Muscle layer of colon (tissue), 2 donors: Measurements from ENCODE around the gene FRMD1.

Source experiments
- H3K27ac ChIP-seq: one replicate; pipeline ENCODE4 v1.7.0; 2013; ENCODE audit warnings: low read depth, mild to moderate bottlenecking, low read length, moderate library complexity
- H3K27me3 ChIP-seq, 2 donors: one replicate each; pipeline ENCODE4 v1.7.0; 2013; ENCODE audit warnings: low read length in 2 of 2, mild to moderate bottlenecking in 2 of 2; ENCODE audit not compliant: insufficient read depth in 2 of 2, control insufficient read depth in 1 of 2
- H3K36me3 ChIP-seq: one replicate; pipeline ENCODE4 v1.7.0; 2013; ENCODE audit warnings: mild to moderate bottlenecking, low read length; ENCODE audit not compliant: insufficient read depth
- H3K4me1 ChIP-seq: one replicate; pipeline ENCODE4 v1.7.0; 2013; ENCODE audit warnings: mild to moderate bottlenecking, low read length; ENCODE audit not compliant: insufficient read depth
- H3K4me3 ChIP-seq, 2 donors: one replicate each; pipeline ENCODE4 v1.7.0; 2013; ENCODE audit warnings: low read length in 2 of 2, low read depth in 1 of 2, mild to moderate bottlenecking in 1 of 2, moderate library complexity in 1 of 2
- H3K9ac ChIP-seq: one replicate; pipeline ENCODE4 v1.7.0; 2013; ENCODE audit warnings: low read length
- H3K9me3 ChIP-seq: one replicate; pipeline ENCODE4 v1.7.0; 2013; ENCODE audit warnings: mild to moderate bottlenecking, low read length
- donor health status: abdominal sarcoma.
- donor health status: Adenocarcinoma of cecum.

Gene FRMD1

GRCh38 chr6:168031411-168031971 lies 47.5 kb downstream of the FRMD1 start:
- no peak overlapping the region for H3K27ac ChIP-seq
- H3K9me3 ChIP-seq: no peaks in the 10 kb centered on the region
- no peaks in the 10 kb centered on the region for H3K27me3 ChIP-seq
- H3K9ac ChIP-seq: no peak overlapping the region
- no peaks in the 10 kb centered on the region for H3K4me1 ChIP-seq
- H3K4me3 ChIP-seq: no peak overlapping the region
- no peaks in the 10 kb centered on the region for H3K36me3 ChIP-seq

- no peaks in the 10 kb centered on the region for H3K27me3 ChIP-seq
- no peak overlapping the region for H3K4me3 ChIP-seq
- H3K9ac ChIP-seq: no peak overlapping the region
- no peaks in the 10 kb centered on the region for H3K4me1 ChIP-seq
- no peak overlapping the region for H3K27ac ChIP-seq
- H3K9me3 ChIP-seq: no peaks in the 10 kb centered on the region
- no peaks in the 10 kb centered on the region for H3K36me3 ChIP-seq
These were observed 48.1 kb downstream of the FRMD1 start for GRCh38 chr6:168030908-168031307.

- no peak overlapping the region for H3K9ac ChIP-seq
- no peaks in the 10 kb centered on the region for H3K9me3 ChIP-seq
- H3K27me3 ChIP-seq: no peaks in the 10 kb centered on the region
- no peaks in the 10 kb centered on the region for H3K36me3 ChIP-seq
- no peak overlapping the region for H3K27ac ChIP-seq
- no peaks in the 10 kb centered on the region for H3K4me1 ChIP-seq
- no peak overlapping the region for H3K4me3 ChIP-seq
These were observed 48.7 kb downstream of the FRMD1 start for GRCh38 chr6:168030218-168030746.

GRCh38 chr6:168029459-168030217 lies 49.4 kb downstream of the FRMD1 start:
- Histone ChIP-seq H3K9me3 (no peaks in the 10 kb centered on the region), H3K27me3 (no peaks in the 10 kb centered on the region), H3K4me3 (no peak overlapping the region), H3K27ac (no peak overlapping the region), H3K9ac (no peak overlapping the region), H3K36me3 (no peaks in the 10 kb centered on the region), H3K4me1 (no peaks in the 10 kb centered on the region)

GRCh38 chr6:168028181-168028580 lies 50.8 kb downstream of the FRMD1 start:
- no peak overlapping the region for H3K4me3 ChIP-seq
- no peak overlapping the region for H3K9ac ChIP-seq
- H3K27ac ChIP-seq: no peak overlapping the region
- H3K36me3 ChIP-seq: no peaks in the 10 kb centered on the region
- H3K9me3 ChIP-seq: no peaks in the 10 kb centered on the region
- no peaks in the 10 kb centered on the region for H3K27me3 ChIP-seq
- H3K4me1 ChIP-seq: no peaks in the 10 kb centered on the region

- H3K9me3 ChIP-seq: no peaks in the 10 kb centered on the region
- no peak overlapping the region for H3K4me3 ChIP-seq
- H3K4me1 ChIP-seq: no peaks in the 10 kb centered on the region
- no peaks in the 10 kb centered on the region for H3K36me3 ChIP-seq
- H3K9ac ChIP-seq: no peak overlapping the region
- H3K27me3 ChIP-seq: no peaks in the 10 kb centered on the region
- no peak overlapping the region for H3K27ac ChIP-seq
These were observed 51.5 kb downstream of the FRMD1 start for GRCh38 chr6:168027521-168027920.

GRCh38 chr6:168026925-168027324 lies 52.1 kb downstream of the FRMD1 start:
- Histone ChIP-seq H3K9ac (no peak overlapping the region), H3K27ac (no peak overlapping the region), H3K27me3 (no peaks in the 10 kb centered on the region), H3K36me3 (no peaks in the 10 kb centered on the region), H3K4me3 (no peak overlapping the region), H3K9me3 (no peaks in the 10 kb centered on the region), H3K4me1 (no peaks in the 10 kb centered on the region)

GRCh38 chr6:168025831-168026710 lies 52.9 kb downstream of the FRMD1 start:
- no peak overlapping the region for H3K4me3 ChIP-seq
- no peaks in the 10 kb centered on the region for H3K4me1 ChIP-seq
- no peaks in the 10 kb centered on the region for H3K36me3 ChIP-seq
- no peaks in the 10 kb centered on the region for H3K27me3 ChIP-seq
- H3K9me3 ChIP-seq: no peaks in the 10 kb centered on the region
- no peak overlapping the region for H3K9ac ChIP-seq
- H3K27ac ChIP-seq: no peak overlapping the region

GRCh38 chr6:168024951-168025510 lies 54.0 kb downstream of the FRMD1 start:
- Histone ChIP-seq H3K36me3 (no peaks in the 10 kb centered on the region), H3K4me1 (no peaks in the 10 kb centered on the region)

GRCh38 chr6:168022488-168023321 lies 56.3 kb downstream of the FRMD1 start:
- Histone ChIP-seq H3K36me3 (no peaks in the 10 kb centered on the region), H3K27me3 (no peaks in the 10 kb centered on the region), H3K9me3 (no peaks in the 10 kb centered on the region), H3K4me3 (no peak overlapping the region), H3K9ac (no peak overlapping the region), H3K27ac (no peak overlapping the region), H3K4me1 (no peaks in the 10 kb centered on the region)

More at GRCh38 chr6:168024951-168025510, 54.0 kb downstream of the FRMD1 start:
- Histone ChIP-seq H3K9me3 (no peaks in the 10 kb centered on the region), H3K27ac (no peak overlapping the region), H3K9ac (no peak overlapping the region), H3K4me3 (no peak overlapping the region), H3K27me3 (no peaks in the 10 kb centered on the region)
